ENCODE measurements around the gene CACNG6.
"Not testable (repeated sequence)": the region's sequence is repeated elsewhere in the genome, so short reads cannot be mapped to it uniquely, and the experiment has no call there.

The CACNG6 gene

GRCh38 chr19:54002495-54003315 lies 11.3 kb downstream of the CACNG6 start:
- DNase-seq (ENCODE audit: low read depth): no peak

GRCh38 chr19:54009440-54009839 lies 18.0 kb downstream of the CACNG6 start:
- DNase-seq (ENCODE audit: low read depth): no peak

GRCh38 chr19:54010474-54010873 lies 19.0 kb downstream of the CACNG6 start:
- no peak for DNase-seq (ENCODE audit: low read depth)

GRCh38 chr19:54011507-54012211 lies 20.2 kb downstream of the CACNG6 start:
- no peak for DNase-seq (ENCODE audit: low read depth)

GRCh38 chr19:54013866-54014265 lies 22.4 kb downstream of the CACNG6 start:
- no peak for DNase-seq (ENCODE audit: low read depth)

- DNase-seq (ENCODE audit: low read depth): no peak
Observed at GRCh38 chr19:54014920-54015560, 23.6 kb downstream of the CACNG6 start.

- DNase-seq (ENCODE audit: low read depth): no peak
Observed at GRCh38 chr19:54017261-54017660, 25.8 kb downstream of the CACNG6 start.

GRCh38 chr19:54021363-54021762 lies 29.9 kb downstream of the CACNG6 start:
- DNase-seq (ENCODE audit: low read depth): no peak

GRCh38 chr19:54021932-54022331 lies 30.5 kb downstream of the CACNG6 start:
- no peak for DNase-seq (ENCODE audit: low read depth)

GRCh38 chr19:54023191-54023590 lies 31.8 kb downstream of the CACNG6 start:
- no peak for DNase-seq (ENCODE audit: low read depth)

- no peak for DNase-seq (ENCODE audit: low read depth)
Observed at GRCh38 chr19:54024660-54025059, 33.2 kb downstream of the CACNG6 start.

- DNase-seq (ENCODE audit: low read depth): no peak
Observed at GRCh38 chr19:54026656-54027055, 35.2 kb downstream of the CACNG6 start.

GRCh38 chr19:54029301-54029700 lies 37.9 kb downstream of the CACNG6 start:
- no peak for DNase-seq (ENCODE audit: low read depth)

GRCh38 chr19:54029930-54030490 lies 38.6 kb downstream of the CACNG6 start:
- peak; percentile 15 for DNase-seq (ENCODE audit: low read depth)

- no peak for DNase-seq (ENCODE audit: low read depth)
Observed at GRCh38 chr19:54030895-54031586, 39.6 kb downstream of the CACNG6 start.

- no peak for DNase-seq (ENCODE audit: low read depth)
Observed at GRCh38 chr19:54035215-54036178, 44.1 kb downstream of the CACNG6 start.

- not testable (repeated sequence) for DNase-seq (ENCODE audit: low read depth)
Observed at GRCh38 chr19:54036542-54036941, 45.1 kb downstream of the CACNG6 start.

- DNase-seq (ENCODE audit: low read depth): no peak
Observed at GRCh38 chr19:54040003-54040402, 48.6 kb downstream of the CACNG6 start.

GRCh38 chr19:54041969-54042606 lies 50.7 kb downstream of the CACNG6 start:
- DNase-seq (ENCODE audit: low read depth): no peak

GRCh38 chr19:54042989-54043388 lies 51.6 kb downstream of the CACNG6 start:
- DNase-seq (ENCODE audit: low read depth): no peak
